GM18498 (cell line): ENCODE measurements around the gene COQ10A.
A peak's percentile ranks its signal among the peaks of the same experiment; 100 is the strongest.

Experiments
- ATAC-seq: cut with Tn5 transposase; IDR thresholded peaks from one replicate; pipeline ENCODE4 v1.9.1; 2021; ENCODE audit warnings: mild to moderate bottlenecking, moderate library complexity; ENCODE audit not compliant: unreplicated experiment

COQ10A gene

GRCh38 chr12:56266693-56267442, at the start of gene COQ10A:
Gene COQ10A, plus strand, starts transcription at chr12:56266942. Its CDS starts 177 bp downstream, at chr12:56267119.
- ATAC-seq = peak; percentile 95

GRCh38 chr12:56219840-56220239, 46.9 kb upstream of the COQ10A start:
- no peak for ATAC-seq

- ATAC-seq = no peak
Measured at GRCh38 chr12:56220611-56221231, 46.0 kb upstream of the COQ10A start.

DNA sequence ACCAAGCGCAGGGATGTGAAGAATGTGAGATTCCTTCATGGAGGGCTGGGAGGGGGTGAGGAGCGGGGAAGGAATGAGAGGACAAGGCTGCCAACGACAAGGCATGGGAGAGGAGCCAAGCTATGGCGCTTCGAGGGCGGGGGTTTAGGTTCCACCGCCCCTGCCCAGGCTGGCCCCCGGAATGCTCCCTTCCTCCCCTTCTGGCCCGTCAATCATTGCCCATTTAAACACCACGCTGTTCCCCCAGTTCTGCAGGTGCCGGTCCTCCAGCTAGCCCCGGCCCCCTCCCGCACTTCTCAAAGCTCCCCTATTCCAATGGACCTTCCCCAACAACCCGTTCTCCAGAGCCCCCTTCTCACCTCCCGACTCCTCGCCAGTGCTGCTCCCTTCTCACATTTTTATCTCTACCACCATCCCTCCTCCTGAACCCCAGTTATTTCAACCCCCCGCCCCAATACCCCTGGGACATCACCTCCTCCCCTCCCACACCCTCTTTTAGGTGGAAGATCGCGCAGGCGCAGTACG, 45.4 kb upstream of the COQ10A start:
- peak; percentile 29 for ATAC-seq

GRCh38 chr12:56221757-56222530, 44.8 kb upstream of the COQ10A start, which contains the start of gene RNF41:
Gene RNF41, minus strand, starts transcription at chr12:56221922. Its CDS starts 7,875 bp downstream, at chr12:56214047.
- ATAC-seq = peak; percentile 79

DNA sequence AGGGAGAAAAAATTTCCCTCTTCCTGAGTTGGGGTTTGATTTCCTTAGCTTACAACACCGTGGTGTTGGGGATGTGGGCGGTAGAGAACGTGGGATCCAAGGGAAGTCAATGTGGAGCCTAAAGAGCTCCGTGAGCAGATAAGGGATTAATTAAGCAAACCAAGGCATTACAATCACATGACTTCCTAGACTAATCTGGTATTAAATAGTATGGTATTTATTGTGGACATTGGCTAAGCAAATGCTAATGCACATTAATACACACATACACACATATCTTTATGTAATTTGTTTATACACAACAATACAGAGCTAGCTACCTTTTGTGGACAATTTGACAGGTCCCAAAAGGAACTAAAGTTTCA, 44.2 kb upstream of the COQ10A start:
- no peak for ATAC-seq

GRCh38 chr12:56223571-56224101, 43.1 kb upstream of the COQ10A start:
- ATAC-seq = no peak

DNA sequence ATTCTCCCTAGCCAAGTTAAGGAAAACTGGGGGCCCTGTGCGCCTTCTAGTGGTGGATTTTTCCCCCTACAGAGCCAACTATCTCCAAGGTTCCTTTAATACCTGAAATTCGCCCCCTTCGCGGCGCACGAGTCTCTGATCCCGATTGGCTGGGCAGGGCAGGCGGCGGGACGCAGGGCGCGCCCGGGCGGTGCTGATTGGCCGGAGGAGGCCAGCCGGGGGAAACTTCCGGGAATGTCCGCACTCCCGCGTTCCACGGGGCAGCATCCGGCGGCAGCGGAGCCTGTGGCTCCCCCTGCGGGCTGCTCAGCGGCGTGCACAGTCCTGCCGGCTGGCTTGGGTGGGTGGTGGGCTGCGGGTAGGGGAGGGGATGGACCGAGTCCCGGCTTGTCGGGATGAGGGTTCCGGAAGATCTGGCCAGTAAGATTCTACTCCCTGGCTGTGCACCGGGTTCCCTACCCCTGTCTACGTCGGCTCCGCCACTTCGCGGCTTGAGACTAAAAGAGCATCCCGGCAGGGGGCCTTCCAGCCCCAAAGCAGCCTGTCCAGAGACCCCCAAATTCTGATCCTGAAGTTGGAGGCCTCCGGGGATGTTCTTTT, 42.5 kb upstream of the COQ10A start, which contains the start of gene NABP2:
Gene NABP2, plus strand, starts transcription at position 241 of the 600 bp plus-strand sequence. CDS start 515 bp downstream, outside the sequence.
- peak; percentile 76 for ATAC-seq

DNA sequence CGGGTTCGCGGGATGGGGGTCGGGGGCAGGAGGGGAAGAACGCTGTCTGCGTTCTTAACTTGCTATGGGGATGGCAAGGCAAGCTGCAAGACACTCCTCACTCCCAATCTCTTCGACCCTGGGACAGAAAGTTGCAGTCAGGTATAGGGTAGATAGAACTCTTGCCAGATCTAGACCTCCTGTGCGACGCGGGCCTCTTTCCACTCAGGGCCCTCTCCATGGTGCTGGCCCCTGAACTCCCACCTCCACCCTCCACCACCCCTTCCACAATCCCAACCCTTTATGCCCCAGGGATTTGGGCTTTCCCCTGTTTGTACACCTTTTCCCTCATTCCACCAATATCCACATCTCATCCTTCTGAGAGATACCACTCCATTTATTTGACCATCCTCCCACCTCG, 41.8 kb upstream of the COQ10A start:
- no peak for ATAC-seq

DNA sequence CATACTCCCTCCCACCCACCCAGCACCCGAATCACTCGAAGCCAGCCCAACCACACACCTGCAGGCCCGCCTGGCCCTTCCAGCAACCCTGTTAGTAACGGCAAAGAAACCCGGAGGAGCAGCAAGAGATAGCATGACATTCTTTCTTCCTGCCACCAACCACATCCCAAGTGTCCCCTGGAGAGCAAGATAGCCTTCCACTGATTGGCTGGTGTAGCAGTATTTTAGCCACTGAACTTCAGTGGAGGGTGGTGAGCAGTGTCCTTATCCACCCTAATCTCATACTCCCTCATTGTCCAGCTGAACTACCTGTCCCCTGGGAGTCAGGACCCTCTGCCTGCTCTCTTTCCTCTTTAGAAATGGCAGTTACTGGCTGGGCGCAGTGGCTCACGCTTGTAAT, 37.7 kb upstream of the COQ10A start:
- no peak for ATAC-seq

GRCh38 chr12:56229916-56230431, 36.8 kb upstream of the COQ10A start, which contains the start of gene SLC39A5:
Gene SLC39A5, plus strand, starts transcription at chr12:56230051. Its CDS starts 1,224 bp downstream, at chr12:56231275.
- no peak for ATAC-seq

GRCh38 chr12:56230432-56231183, 36.1 kb upstream of the COQ10A start:
- ATAC-seq = no peak

- ATAC-seq = no peak
Measured at GRCh38 chr12:56231184-56231582, 35.6 kb upstream of the COQ10A start.

DNA sequence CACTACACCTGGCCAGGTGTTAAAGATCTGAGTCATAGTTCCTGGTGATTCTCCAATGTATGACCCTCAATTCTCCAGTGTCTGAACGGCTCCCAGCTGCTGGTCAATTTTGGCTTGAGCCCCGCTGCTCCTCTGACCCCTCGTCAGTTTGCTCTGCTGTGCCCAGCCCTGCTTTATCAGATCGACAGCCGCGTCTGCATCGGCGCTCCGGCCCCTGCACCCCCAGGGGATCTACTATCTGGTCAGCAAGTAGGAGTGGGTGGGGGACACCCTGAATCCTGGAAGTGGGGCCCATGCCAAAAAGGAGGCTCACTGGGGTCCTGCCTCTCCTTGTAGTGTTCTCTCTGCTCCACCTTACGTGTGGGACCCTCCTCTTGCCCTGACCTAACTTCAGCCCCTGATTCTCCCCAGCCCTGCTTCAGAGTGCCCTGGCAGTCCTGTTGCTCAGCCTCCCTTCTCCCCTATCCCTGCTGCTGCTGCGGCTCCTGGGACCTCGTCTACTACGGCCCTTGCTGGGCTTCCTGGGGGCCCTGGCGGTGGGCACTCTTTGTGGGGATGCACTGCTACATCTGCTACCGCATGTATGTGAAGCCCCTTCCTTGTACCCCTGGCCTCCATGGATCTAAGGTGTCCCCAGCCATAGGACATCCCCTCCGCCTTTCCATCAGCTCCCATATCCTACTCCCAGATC, 31.9 kb upstream of the COQ10A start:
- ATAC-seq = no peak

DNA sequence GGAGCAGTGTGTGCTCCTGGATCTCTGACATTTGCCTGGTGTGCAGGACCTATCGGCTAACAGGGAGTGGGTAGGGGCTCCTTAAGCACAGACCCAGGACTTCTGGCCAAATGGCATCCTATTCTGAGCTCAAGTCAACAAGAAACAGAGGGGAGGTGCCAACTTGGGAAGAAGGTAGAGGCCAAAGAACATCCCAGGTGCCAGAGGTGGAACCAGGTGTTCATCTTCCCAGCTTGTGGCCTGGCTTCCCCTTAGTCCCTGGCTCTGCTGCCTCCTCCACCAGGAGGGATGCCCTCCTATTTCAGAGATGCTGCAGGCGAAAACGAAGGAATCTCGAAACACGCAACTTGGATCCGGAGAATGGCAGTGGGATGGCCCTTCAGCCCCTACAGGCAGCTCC, 30.7 kb upstream of the COQ10A start:
- no peak for ATAC-seq

DNA sequence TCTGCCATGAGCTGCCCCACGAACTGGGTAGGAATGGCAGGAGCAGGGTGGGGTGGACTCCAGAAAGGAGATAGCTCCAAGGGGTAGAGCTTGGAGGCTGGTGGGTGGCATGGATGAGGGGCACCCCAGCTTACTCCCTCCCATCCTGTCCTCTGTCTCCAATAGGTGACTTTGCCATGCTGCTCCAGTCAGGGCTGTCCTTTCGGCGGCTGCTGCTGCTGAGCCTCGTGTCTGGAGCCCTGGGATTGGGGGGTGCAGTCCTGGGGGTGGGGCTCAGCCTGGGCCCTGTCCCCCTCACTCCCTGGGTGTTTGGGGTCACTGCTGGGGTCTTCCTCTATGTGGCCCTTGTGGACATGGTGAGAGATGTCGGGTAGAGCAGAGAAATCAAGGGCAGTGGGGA, 29.8 kb upstream of the COQ10A start:
- no peak for ATAC-seq

- no peak for ATAC-seq
Measured at GRCh38 chr12:56237552-56237951, 29.2 kb upstream of the COQ10A start.

GRCh38 chr12:56241424-56242303, 25.1 kb upstream of the COQ10A start:
- ATAC-seq = no peak
